Testis (tissue), 3 donors: ENCODE results near the gene HPSE2. TPM values are rescaled to one million over a fixed set of nuclear protein-coding genes. Genes with fewer than 3 reads are reported as not detected.

Experiments used
- DNase-seq: peaks from one replicate; pipeline ENCODE4 v3.0.0-alpha.2; 2019
- H3K27ac ChIP-seq, 2 donors: fragments of 200-600 bp; sonication (generic); one replicate each; pipeline ENCODE4 v1.5.1; 2019
- H3K27me3 ChIP-seq: fragments of 200-600 bp; sonication (generic); one replicate; pipeline ENCODE4 v1.5.1; 2019
- H3K36me3 ChIP-seq: fragments of 200-600 bp; sonication (generic); one replicate; pipeline ENCODE4 v1.5.1; 2017; ENCODE audit warnings: low read depth; ENCODE audit errors: missing control alignments
- H3K4me1 ChIP-seq: fragments of 200-600 bp; sonication (generic); one replicate; pipeline ENCODE4 v1.5.1; 2019
- H3K4me3 ChIP-seq, 2 donors: fragments of 200-600 bp; sonication (generic); one replicate each; pipeline ENCODE4 v1.5.1; 2017 to 2019
- H3K9me3 ChIP-seq: fragments of 200-600 bp; sonication (generic); one replicate; pipeline ENCODE4 v1.5.1; 2017
- CTCF ChIP-seq, 3 experiments: fragments of 450-650 bp in 2 of 3; fragments of 200-600 bp in 1 of 3; sonication (generic) in 1 of 3; IDR thresholded peaks; one replicate each; pipeline ENCODE4 v1.5.1; 2016 to 2019; ENCODE audit warnings: antibody characterized with exemption in 3 of 3, mild to moderate bottlenecking in 2 of 3, moderate library complexity in 1 of 3
- POLR2A ChIP-seq: fragments of 450-650 bp; IDR thresholded peaks from one replicate; pipeline ENCODE4 v1.6.1; 2017; ENCODE audit warnings: antibody characterized with exemption, mild to moderate bottlenecking, moderate library complexity
- WGBS, 2 donors: methylation state at CpG; one replicate each; pipeline ENCODE4 v1.1.5; 2018; 5-methylcytosine and 5-hydroxymethylcytosine counted together
- intact Hi-C: fragments of 100-400 bp; cut with DNase I; formaldehyde crosslinking; loops from one replicate; pipeline ENCODE4 v1.15.1; 2023; ENCODE audit warnings: low total_unique reads
- polyA plus RNA-seq: library from polyadenylated mRNA; stranded (reverse); fragments of 350-450 nt; fragmentation: Illumina TruSeq; extraction: RNeasy Lipid Tissue Mini Kit (QIAGEN cat#74804); gene quantifications from one replicate; pipeline ENCODE4 v1.2.3, GENCODE V29; 2014; ENCODE audit warnings: low read depth, low replicate concordance; ENCODE audit not compliant: insufficient read depth
- total RNA-seq, 2 donors: library from RNA; depleted of rRNA; stranded (reverse); fragments of >200 nt; gene quantifications; one replicate each; pipeline ENCODE4 v1.2.3, GENCODE V29; 2016

The HPSE2 gene
- total and polyA plus RNA-seq, 3 donors from 2014 or later = 1.7 to 4.1 (median 2.5) TPM

GRCh38 chr10:99125879-99126278 is 109.8 kb downstream of the HPSE2 start:
- 40 to 74% methylated on average over 3 of the region's 3 CpGs for WGBS, 2 donors
- Histone ChIP-seq H3K4me3 (no peak overlapping the region), H3K9me3 (no peaks in the 10 kb centered on the region), H3K27ac (no peak overlapping the region), H3K4me1 (no peaks in the 10 kb centered on the region), H3K27me3 (no peaks in the 10 kb centered on the region), H3K36me3 (no peaks in the 10 kb centered on the region)
- intact Hi-C loops = no loop called here
- TF ChIP-seq POLR2A (no peak), CTCF (IDR thresholded peaks at IDR 0.05) (no peak)
- DNase-seq = no peak

- intact Hi-C loops = no loop called here
Measured at GRCh38 chr10:99124376-99124775, 111.3 kb downstream of the HPSE2 start.

DNA sequence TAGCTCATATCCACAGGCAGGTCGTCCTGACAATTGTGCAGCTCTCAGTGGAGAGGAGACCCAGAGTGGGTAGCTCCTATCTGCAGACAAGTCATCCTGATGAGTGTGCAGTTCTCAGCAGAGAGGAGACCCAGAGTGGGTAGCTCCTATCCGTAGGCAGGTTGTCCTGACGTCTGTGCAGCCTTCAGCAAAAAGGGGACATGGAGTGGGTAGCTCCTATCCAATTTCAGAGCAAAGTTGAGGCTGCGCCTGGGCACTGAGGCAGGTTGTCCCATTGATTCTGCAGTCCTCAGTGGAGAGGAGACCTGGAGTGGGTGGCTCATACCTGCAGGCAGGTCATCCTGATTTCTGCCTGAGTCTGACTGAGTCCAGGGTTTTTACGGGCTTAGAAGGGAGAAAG is 111.8 kb downstream of the HPSE2 start:
- Histone ChIP-seq H3K9me3 (no peaks in the 10 kb centered on the region), H3K4me1 (no peaks in the 10 kb centered on the region), H3K27me3 (no peaks in the 10 kb centered on the region), H3K36me3 (no peaks in the 10 kb centered on the region), H3K4me3 (no peak overlapping the region), H3K27ac (no peak overlapping the region)
- WGBS, 2 donors = 88 to 93% methylated on average over 5 of the region's 5 CpGs
- TF ChIP-seq CTCF (IDR thresholded peaks at IDR 0.05) (no peak), POLR2A (no peak)
- DNase-seq = no peak
- intact Hi-C loops = no loop called here

More at GRCh38 chr10:99124376-99124775, 111.3 kb downstream of the HPSE2 start:
- no peaks in the 10 kb centered on the region for H3K36me3 ChIP-seq
- no peaks in the 10 kb centered on the region for H3K4me1 ChIP-seq
- H3K27me3 ChIP-seq = no peaks in the 10 kb centered on the region
- H3K27ac ChIP-seq = no peak overlapping the region
- DNase-seq = no peak
- no peak overlapping the region for H3K4me3 ChIP-seq
- no peaks in the 10 kb centered on the region for H3K9me3 ChIP-seq
- no peak for TF ChIP-seq POLR2A
- TF ChIP-seq CTCF (IDR thresholded peaks at IDR 0.05) = no peak
- WGBS, 2 donors = 80 to 93% methylated on average over 1 of the region's 1 CpG

- Histone ChIP-seq H3K9me3 (no peaks in the 10 kb centered on the region), H3K4me1 (no peaks in the 10 kb centered on the region), H3K4me3 (no peak overlapping the region), H3K36me3 (no peaks in the 10 kb centered on the region), H3K27me3 (no peaks in the 10 kb centered on the region), H3K27ac (no peak overlapping the region)
- intact Hi-C loops = no loop called here
- no peak for DNase-seq
- no peak for TF ChIP-seq POLR2A
- no peak for TF ChIP-seq CTCF (IDR thresholded peaks at IDR 0.05)
- WGBS, 2 donors = 71 to 83% methylated on average over 3 of the region's 3 CpGs
Measured at GRCh38 chr10:99123336-99123735, 112.3 kb downstream of the HPSE2 start.

- Histone ChIP-seq H3K4me1 (no peaks in the 10 kb centered on the region), H3K36me3 (no peaks in the 10 kb centered on the region), H3K4me3 (no peak overlapping the region), H3K27me3 (no peaks in the 10 kb centered on the region), H3K27ac (no peak overlapping the region), H3K9me3 (no peaks in the 10 kb centered on the region)
- TF ChIP-seq CTCF (IDR thresholded peaks at IDR 0.05) = no peak
- TF ChIP-seq POLR2A = no peak
- intact Hi-C loops = no loop called here
- DNase-seq = no peak
Measured at GRCh38 chr10:99119258-99119748, 116.3 kb downstream of the HPSE2 start.
